Fibroblast of skin of scalp (primary cell): Measurements from ENCODE around the gene SERPINA3.

ENCODE experiments used
- DNase-seq: peaks from one replicate; pipeline ENCODE4 v3.0.0-alpha.2; 2013

SERPINA3 gene

GRCh38 chr14:94656043-94656442 lies 43.9 kb downstream of the SERPINA3 start:
- no peak for DNase-seq

GRCh38 chr14:94659256-94659655 lies 47.1 kb downstream of the SERPINA3 start:
- no peak for DNase-seq

GRCh38 chr14:94659901-94660300 lies 47.7 kb downstream of the SERPINA3 start:
- DNase-seq: peak; percentile 48

GRCh38 chr14:94660306-94660946 lies 48.2 kb downstream of the SERPINA3 start:
- no peak for DNase-seq

GRCh38 chr14:94663538-94663937 lies 51.3 kb downstream of the SERPINA3 start:
- no peak for DNase-seq

- DNase-seq: no peak
Measured at GRCh38 chr14:94663965-94664704, 51.9 kb downstream of the SERPINA3 start.

GRCh38 chr14:94665121-94665520 lies 52.9 kb downstream of the SERPINA3 start:
- peak; percentile 97 for DNase-seq

- no peak for DNase-seq
Measured at GRCh38 chr14:94665544-94665943, 53.4 kb downstream of the SERPINA3 start.

GRCh38 chr14:94670692-94671285 lies 58.6 kb downstream of the SERPINA3 start:
- no peak for DNase-seq

- no peak for DNase-seq
Measured at GRCh38 chr14:94671870-94672444, 59.8 kb downstream of the SERPINA3 start.

- DNase-seq: no peak
Measured at GRCh38 chr14:94673071-94673470, 60.9 kb downstream of the SERPINA3 start.
